Muscle of leg (tissue), 11 donors: ENCODE measurements around the gene SERPINB13. TPM values are rescaled to one million over a fixed set of nuclear protein-coding genes. Genes with fewer than 3 reads are reported as not detected.

Experiments
- DNase-seq: peaks from one replicate; pipeline ENCODE4 v3.0.0; 2013
- H3K27ac ChIP-seq: one replicate; pipeline ENCODE4 v1.5.1; 2013; ENCODE audit warnings: mild to moderate bottlenecking, low read length, control low read depth
- H3K27me3 ChIP-seq: one replicate; pipeline ENCODE4 v1.6.1; 2013; ENCODE audit warnings: low read length; ENCODE audit not compliant: control insufficient read depth, insufficient read depth
- H3K36me3 ChIP-seq: one replicate; pipeline ENCODE4 v1.6.1; 2013; ENCODE audit warnings: low read length; ENCODE audit not compliant: control insufficient read depth, insufficient read depth
- H3K4me1 ChIP-seq: one replicate; pipeline ENCODE4 v1.6.1; 2013; ENCODE audit warnings: low read length; ENCODE audit not compliant: control insufficient read depth, insufficient read depth
- H3K4me3 ChIP-seq: one replicate; pipeline ENCODE4 v1.5.1; 2013; ENCODE audit warnings: low read length, control low read depth
- H3K9me3 ChIP-seq: replicated peaks from 2 replicates; pipeline ENCODE4 v1.6.1; 2013; ENCODE audit warnings: low read depth, low read length; ENCODE audit not compliant: control insufficient read depth
- WGBS: methylation state at CpG from one replicate; pipeline ENCODE4 v1.1.5; 2013; ENCODE audit warnings: missing lambda C conversion rate; ENCODE audit not compliant: insufficient coverage; 5-methylcytosine and 5-hydroxymethylcytosine counted together
- polyA plus RNA-seq, 8 donors: library from polyadenylated mRNA; unstranded; fragments of 120-200 nt; gene quantifications; one replicate each; pipeline versions ENCODE4 v1.2.1 to v1.2.3, GENCODE V29; 2013; ENCODE audit warnings: inconsistent platforms in 1 of 8, low replicate concordance in 1 of 8; ENCODE audit not compliant: insufficient read length in 8 of 8, insufficient read depth in 1 of 8
- total RNA-seq: library from RNA; stranded (reverse); fragments of 120-200 nt; gene quantifications from one replicate; pipeline ENCODE4 v1.2.4, GENCODE V29; 2013

The SERPINB13 gene
- total and polyA plus RNA-seq, 9 donors = 0.04 to 3.1 (median 0.16) TPM; not detected in 6

DNA sequence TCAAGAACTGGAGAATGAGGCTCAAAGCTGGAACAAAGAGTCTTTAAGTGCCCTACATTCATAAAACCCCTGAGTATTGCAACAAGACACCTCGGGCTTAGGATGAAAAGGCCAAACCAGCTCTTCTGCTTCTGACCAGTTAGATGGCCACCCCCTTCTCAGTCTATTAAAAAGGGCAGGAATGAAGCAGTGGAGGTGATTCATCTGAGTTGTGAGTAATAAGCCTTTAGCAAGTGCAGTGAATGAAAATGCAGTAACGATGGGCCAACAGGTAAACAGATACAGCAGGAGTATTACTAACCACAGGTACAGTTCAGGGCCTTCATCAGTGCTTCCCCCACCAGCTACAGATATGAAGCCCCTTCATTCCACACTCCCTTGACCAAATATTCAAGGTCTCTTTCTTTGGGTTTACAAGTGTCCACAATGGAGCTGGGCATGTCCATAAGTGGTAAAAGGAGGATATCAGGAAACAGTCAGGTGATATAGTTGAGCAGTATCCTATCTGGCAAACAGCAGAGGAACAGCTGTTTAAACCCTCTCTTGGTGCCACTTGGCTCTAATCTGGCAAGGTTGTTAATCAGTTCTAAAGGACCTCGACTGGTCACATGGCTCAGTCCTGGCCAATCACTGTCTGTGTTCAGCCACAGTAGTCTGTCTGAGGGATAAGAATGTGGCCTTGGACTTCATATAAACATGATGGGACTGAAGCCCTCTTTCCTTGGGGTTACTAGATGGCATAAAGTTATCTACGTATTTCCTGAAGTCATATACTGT is 17.8 kb downstream of the SERPINB13 start:
- H3K27me3 ChIP-seq = no peaks in the 10 kb centered on the region
- no peaks in the 10 kb centered on the region for H3K4me1 ChIP-seq
- no peaks in the 10 kb centered on the region for H3K36me3 ChIP-seq
- H3K4me3 ChIP-seq = no peak overlapping the region
- no peak overlapping the region for H3K27ac ChIP-seq
- no CpG with 5 or more reads among the region's 4 CpGs for WGBS
- no peaks in the 10 kb centered on the region for H3K9me3 ChIP-seq
- DNase-seq = no peak

DNA sequence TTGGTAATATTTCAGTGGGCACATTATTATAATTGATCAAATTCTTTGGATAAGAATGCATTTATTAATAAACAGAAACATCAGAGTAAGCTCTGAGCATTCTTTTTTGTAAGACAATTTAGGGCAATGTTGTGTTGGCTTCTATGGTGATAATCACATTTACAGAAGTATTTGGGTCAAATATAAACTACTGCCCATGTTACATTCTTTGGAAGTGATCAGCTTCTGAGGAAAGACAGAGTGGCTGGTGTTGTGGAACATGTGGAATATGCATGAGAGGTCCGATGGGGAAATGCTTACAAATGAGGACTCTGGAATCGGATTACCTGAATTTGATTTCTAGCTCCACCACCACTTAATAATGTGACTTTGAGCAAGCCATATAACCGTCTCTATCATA is 19.4 kb downstream of the SERPINB13 start:
- Histone ChIP-seq H3K9me3 (no peaks in the 10 kb centered on the region), H3K27ac (no peak overlapping the region), H3K4me1 (no peaks in the 10 kb centered on the region), H3K36me3 (no peaks in the 10 kb centered on the region), H3K27me3 (no peaks in the 10 kb centered on the region), H3K4me3 (no peak overlapping the region)
- peak; percentile 2 for DNase-seq
- WGBS = no CpG with 5 or more reads among the region's 3 CpGs

DNA sequence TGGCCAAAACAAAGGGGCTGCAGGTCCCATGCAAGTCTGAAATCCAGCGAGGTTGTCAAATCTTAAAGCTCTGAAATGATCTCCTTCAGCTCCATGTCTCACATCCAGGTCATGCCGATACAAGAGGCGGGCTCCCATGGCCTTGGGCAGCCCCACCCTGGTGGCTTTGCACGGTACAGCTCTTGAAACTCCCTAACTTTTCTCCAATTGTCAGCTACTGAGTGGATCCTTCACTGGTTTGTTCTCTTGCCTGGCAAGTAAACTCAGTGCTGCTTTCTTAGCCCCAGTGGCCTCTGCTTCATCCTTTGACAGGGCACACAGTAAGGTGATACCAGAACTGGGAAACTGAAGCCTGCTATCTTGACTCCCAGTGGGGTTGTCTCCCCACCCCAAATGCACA is 26.3 kb downstream of the SERPINB13 start:
- Histone ChIP-seq H3K36me3 (no peaks in the 10 kb centered on the region), H3K4me3 (no peak overlapping the region), H3K4me1 (no peaks in the 10 kb centered on the region), H3K27me3 (no peaks in the 10 kb centered on the region), H3K27ac (no peak overlapping the region), H3K9me3 (no peaks in the 10 kb centered on the region)
- WGBS = 86% methylated on average over 4 of the region's 4 CpGs
- no peak for DNase-seq

DNA sequence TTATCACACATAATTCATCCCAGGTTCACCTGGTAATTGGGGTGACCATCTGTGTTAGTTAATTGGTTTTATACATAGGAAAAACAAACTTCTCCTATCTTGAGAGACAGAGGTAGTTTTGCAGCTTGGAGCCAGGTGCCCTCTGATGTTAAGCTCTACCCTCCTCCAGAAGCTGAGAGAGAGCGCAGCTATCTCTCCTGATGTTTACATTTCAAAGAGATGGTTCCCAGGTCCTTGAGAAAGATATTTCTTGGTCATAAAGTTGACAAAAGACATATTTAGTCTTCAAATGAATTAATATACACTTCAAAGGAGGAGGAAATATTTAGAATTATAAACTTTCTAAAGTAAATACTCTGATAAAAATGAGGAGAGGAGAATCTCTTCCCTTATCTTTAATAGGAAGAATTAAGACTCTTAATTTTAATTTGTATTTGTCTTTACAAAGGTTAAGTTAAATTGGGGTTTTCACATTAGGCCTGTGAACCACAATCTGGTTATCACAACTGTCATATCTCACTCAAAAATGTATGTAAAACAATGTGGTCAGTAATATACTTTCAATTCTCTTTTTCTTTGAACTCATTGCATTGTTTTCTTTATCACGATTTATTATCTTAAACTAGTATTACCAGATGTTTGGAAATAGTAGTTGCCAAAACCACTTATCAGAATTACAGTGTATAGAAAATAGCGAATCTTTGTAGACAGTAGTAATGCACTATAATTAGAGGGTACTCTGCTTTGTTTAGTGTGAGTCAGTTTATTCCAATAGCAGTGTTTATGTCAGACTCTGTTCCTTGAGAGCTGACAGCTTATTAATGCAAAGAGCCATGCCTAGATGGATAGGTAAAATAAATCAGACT is 30.1 kb downstream of the SERPINB13 start:
- no peaks in the 10 kb centered on the region for H3K27me3 ChIP-seq
- no peak overlapping the region for H3K27ac ChIP-seq
- no CpG with 5 or more reads among the region's 3 CpGs for WGBS

DNA sequence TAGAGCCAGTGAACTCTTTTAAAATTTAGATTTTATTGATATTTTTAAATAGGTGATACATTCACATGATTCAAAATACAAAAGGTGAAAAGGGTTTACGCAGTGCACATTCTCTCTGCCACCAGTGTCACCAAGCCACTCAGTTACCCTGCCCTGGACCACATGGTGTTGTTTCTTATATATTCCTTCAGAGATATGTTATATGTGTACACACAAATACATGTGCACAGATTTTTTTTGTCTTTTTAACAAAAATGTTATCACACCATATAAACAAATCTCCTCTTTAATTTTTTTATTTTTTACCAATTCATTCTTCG is 30.7 kb downstream of the SERPINB13 start:
- H3K27me3 ChIP-seq = no peaks in the 10 kb centered on the region
- no peaks in the 10 kb centered on the region for H3K4me1 ChIP-seq
- no peak overlapping the region for H3K4me3 ChIP-seq
- H3K27ac ChIP-seq = no peak overlapping the region
- DNase-seq = no peak
- no peaks in the 10 kb centered on the region for H3K36me3 ChIP-seq
- no CpG with 5 or more reads among the region's 2 CpGs for WGBS
- H3K9me3 ChIP-seq = peaks cover 2% of the 10 kb centered on the region

More for the DNA sequence above, 30.1 kb downstream of the SERPINB13 start:
- no peak for DNase-seq
- Histone ChIP-seq H3K4me3 (no peak overlapping the region), H3K36me3 (no peaks in the 10 kb centered on the region), H3K9me3 (no peaks in the 10 kb centered on the region), H3K4me1 (no peaks in the 10 kb centered on the region)

DNA sequence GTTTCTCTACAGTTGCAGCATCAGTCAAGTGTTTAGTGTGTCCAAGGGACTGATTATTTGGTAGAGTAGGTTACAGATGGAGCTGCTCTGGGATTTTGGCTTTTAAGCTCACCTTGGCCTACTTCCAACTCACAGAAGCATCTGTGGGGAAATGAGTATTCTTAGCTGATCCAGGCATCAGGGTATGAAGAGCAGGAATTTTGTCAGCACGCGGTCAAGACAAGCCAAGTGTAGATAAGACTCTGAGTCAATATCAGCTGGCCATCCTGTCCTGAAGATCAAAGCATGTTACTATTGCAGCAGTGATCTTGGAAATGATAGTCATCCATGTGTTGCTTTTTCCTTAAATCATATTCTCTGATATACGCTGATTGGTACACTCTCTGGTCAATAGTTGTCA is 32.5 kb downstream of the SERPINB13 start:
- 96% methylated on average over 2 of the region's 3 CpGs for WGBS
- Histone ChIP-seq H3K27me3 (no peaks in the 10 kb centered on the region), H3K4me3 (no peak overlapping the region), H3K4me1 (no peaks in the 10 kb centered on the region), H3K27ac (no peak overlapping the region), H3K36me3 (no peaks in the 10 kb centered on the region), H3K9me3 (peaks cover 12% of the 10 kb centered on the region)
- DNase-seq = no peak

DNA sequence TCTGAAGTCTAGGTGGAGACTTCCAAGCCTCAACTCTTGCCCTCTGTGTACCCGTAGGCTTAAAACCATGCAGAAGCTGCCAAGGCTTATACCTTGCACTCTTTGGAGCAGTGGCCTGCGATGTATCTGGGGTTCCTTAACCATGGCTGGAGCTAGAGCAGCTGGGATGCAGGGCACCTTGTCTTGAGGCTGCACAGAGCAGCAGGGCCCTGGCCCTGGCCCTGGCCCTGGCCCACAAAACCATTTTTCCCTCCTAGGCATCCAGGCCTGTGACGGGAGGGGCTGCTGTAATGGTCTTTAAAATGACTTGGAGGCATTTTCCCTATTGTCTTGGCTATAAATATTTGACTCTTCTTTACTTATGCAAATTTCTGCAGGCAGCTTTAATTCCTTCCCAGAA is 37.7 kb downstream of the SERPINB13 start:
- DNase-seq = no peak
- H3K36me3 ChIP-seq = no peaks in the 10 kb centered on the region
- no peak overlapping the region for H3K4me3 ChIP-seq
- no peaks in the 10 kb centered on the region for H3K27me3 ChIP-seq
- no peaks in the 10 kb centered on the region for H3K4me1 ChIP-seq
- no peak overlapping the region for H3K27ac ChIP-seq
- H3K9me3 ChIP-seq = peaks cover 34% of the 10 kb centered on the region
- 86% methylated on average over 2 of the region's 3 CpGs for WGBS

DNA sequence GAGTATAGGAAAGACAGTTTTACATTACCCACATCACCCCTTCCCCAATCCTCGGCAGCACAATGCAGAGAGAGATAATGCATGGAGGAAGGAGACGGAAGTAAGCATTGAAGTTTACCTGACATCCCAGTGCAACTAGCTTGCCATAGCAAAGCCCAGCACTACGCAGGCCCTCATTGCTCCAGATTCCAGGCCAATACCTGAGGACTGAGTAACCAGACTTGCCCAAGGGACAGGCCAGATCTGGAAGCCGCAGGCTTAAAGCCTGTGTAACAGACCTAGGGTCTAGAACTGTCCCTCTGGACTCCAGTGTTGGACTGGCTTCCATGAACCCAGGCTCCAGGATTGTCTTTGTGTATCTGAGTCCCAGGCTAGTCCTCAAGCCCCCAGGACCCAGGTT is 39.3 kb downstream of the SERPINB13 start:
- WGBS = 89% methylated on average over 3 of the region's 4 CpGs
- H3K4me3 ChIP-seq = no peak overlapping the region
- H3K9me3 ChIP-seq = peaks cover 34% of the 10 kb centered on the region
- no peak for DNase-seq
- H3K27ac ChIP-seq = no peak overlapping the region
- no peaks in the 10 kb centered on the region for H3K4me1 ChIP-seq
- H3K36me3 ChIP-seq = no peaks in the 10 kb centered on the region
- H3K27me3 ChIP-seq = no peaks in the 10 kb centered on the region

DNA sequence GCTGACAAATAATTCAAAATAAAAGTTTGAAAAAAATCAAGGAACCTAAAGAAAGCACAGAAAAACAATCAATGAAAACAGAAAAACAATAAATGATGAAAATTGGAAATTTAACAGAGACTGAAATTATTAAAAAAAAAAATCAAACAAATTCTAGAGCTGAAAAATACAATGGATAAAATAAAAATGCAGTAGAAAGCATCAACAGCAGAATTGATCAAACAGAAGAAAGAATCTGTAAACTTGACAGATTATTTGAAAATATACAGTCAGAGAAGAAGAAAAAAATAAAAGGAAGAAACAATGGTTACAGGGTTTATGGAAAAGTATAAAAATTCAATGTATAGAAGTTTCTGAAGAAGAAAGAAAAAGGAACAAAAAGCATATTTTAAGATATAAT is 40.7 kb downstream of the SERPINB13 start:
- no peak for DNase-seq
- Histone ChIP-seq H3K9me3 (peaks cover 33% of the 10 kb centered on the region), H3K4me3 (no peak overlapping the region), H3K4me1 (no peaks in the 10 kb centered on the region), H3K36me3 (no peaks in the 10 kb centered on the region), H3K27ac (no peak overlapping the region), H3K27me3 (no peaks in the 10 kb centered on the region)

DNA sequence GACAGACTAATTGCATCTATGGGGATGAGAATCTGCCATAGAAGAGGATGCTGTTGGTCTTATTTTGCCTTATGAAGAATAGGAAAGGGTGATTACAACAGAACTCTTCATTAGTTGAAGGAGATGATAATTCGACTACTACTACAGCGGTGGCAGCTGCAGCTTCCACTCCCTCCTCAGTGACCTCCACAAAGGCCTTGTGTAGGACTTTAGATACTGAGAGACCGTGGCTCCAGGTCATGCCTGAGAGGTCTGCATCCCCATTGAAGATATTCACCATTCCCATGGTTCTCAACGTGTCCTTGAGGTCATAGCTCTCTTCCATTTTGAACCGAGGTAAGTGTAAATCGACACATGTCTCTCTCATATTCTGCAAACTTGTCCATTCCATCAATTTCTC is 50.6 kb downstream of the SERPINB13 start:
- H3K4me3 ChIP-seq = no peak overlapping the region
- no peak overlapping the region for H3K27ac ChIP-seq
- no peaks in the 10 kb centered on the region for H3K36me3 ChIP-seq
- no peak for DNase-seq
- no peaks in the 10 kb centered on the region for H3K9me3 ChIP-seq
- no peaks in the 10 kb centered on the region for H3K4me1 ChIP-seq
- no peaks in the 10 kb centered on the region for H3K27me3 ChIP-seq
- 40% methylated on average over 1 of the region's 6 CpGs for WGBS
